ENCODE measurements around the gene SLC17A2. TPM values are rescaled to one million over a fixed set of nuclear protein-coding genes. Genes with fewer than 3 reads are reported as not detected.

The SLC17A2 gene
- total and polyA plus RNA-seq, 12 donors: not detected

- WGBS, 4 donors: 73 to 79% (median 74%) methylated on average over 7 of the region's 7 CpGs
- Histone ChIP-seq H3K4me3 (no peak overlapping the region), H3K9me3 (replicated peaks in 1 of 3) (no peaks in the 10 kb centered on the region), H3K27ac (no peak overlapping the region), H3K27me3 (peaks cover 9% of the 10 kb centered on the region), H3K4me1 (replicated peaks in 1 of 2) (no peaks in the 10 kb centered on the region), H3K36me3 (replicated peaks in 1 of 2) (no peaks in the 10 kb centered on the region)
- DNase-seq: no peak
- intact Hi-C loops (cut with DNase I): no loop called here
- no peak for TF ChIP-seq POLR2A (IDR thresholded peaks at IDR 0.05)
- no peak for TF ChIP-seq CTCF (IDR thresholded peaks at IDR 0.05)
These were observed 13.6 kb downstream of the SLC17A2 start for GRCh38 chr6:25916789-25917490.

DNA sequence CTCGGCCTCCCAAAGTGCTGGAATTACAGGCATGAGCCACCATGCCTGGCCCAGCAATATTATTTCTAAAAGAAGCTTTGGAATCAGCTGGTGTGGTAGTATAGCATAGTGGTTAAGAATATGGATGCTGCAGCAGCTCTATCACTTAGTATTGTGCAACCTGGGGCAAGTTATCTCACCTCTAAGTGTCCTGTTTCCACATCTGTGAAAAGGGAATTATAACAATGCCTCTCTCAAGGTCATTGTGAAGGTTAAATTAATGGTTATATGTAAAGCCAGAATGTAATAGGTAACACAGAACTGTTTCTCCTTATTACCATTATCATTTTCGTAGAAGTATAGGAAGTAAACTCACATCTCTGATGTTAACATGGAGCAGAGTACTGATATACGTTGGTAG lies 14.2 kb downstream of the SLC17A2 start:
- intact Hi-C loops (cut with DNase I): no loop called here
- WGBS, 4 donors: 72 to 83% (median 77%) methylated on average over 3 of the region's 3 CpGs

GRCh38 chr6:25913741-25914140 lies 16.8 kb downstream of the SLC17A2 start:
- TF ChIP-seq CTCF (IDR thresholded peaks at IDR 0.05) (no peak), POLR2A (IDR thresholded peaks at IDR 0.05) (no peak)
- Histone ChIP-seq H3K36me3 (replicated peaks in 1 of 2) (no peaks in the 10 kb centered on the region), H3K4me3 (no peak overlapping the region), H3K4me1 (replicated peaks in 1 of 2) (no peaks in the 10 kb centered on the region), H3K27me3 (peaks cover 9% of the 10 kb centered on the region), H3K27ac (no peak overlapping the region), H3K9me3 (replicated peaks in 1 of 3) (no peaks in the 10 kb centered on the region)
- DNase-seq: no peak
- 75 to 89% (median 82%) methylated on average over 3 of the region's 3 CpGs for WGBS, 4 donors
- intact Hi-C loops (cut with DNase I): no loop called here

More for the DNA sequence above, 14.2 kb downstream of the SLC17A2 start:
- TF ChIP-seq CTCF (IDR thresholded peaks at IDR 0.05): no peak
- TF ChIP-seq POLR2A (IDR thresholded peaks at IDR 0.05): no peak
- Histone ChIP-seq H3K27ac (no peak overlapping the region), H3K9me3 (replicated peaks in 1 of 3) (no peaks in the 10 kb centered on the region), H3K27me3 (peaks cover 9% of the 10 kb centered on the region), H3K4me1 (replicated peaks in 1 of 2) (no peaks in the 10 kb centered on the region), H3K4me3 (no peak overlapping the region), H3K36me3 (replicated peaks in 1 of 2) (no peaks in the 10 kb centered on the region)
- DNase-seq: no peak

DNA sequence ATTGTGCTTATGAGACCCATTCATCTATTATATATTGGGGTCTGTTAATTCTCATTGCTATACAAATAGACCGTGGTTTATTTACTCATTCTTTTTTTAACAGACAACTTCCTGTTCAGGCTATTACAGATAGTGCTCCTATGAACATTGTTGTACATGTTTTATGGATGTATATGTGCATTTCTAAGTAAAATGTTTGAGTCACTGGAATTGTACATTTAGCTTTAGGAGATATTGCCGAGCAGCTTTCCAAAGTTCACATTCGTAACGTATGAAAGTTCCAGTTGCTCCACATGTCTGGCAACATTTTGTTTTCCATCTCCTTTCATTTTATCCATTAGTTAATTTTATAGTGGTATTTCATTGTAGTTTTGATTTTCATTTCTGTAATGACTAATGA lies 19.1 kb downstream of the SLC17A2 start:
- TF ChIP-seq POLR2A (IDR thresholded peaks at IDR 0.05) (no peak), CTCF (IDR thresholded peaks at IDR 0.05) (no peak)
- no peak overlapping the region for H3K4me3 ChIP-seq
- peaks cover 9% of the 10 kb centered on the region for H3K27me3 ChIP-seq
- DNase-seq: no peak
- intact Hi-C loops (cut with DNase I): no loop called here
- 80 to 84% (median 84%) methylated on average over 4 of the region's 4 CpGs for WGBS, 4 donors
- H3K36me3 ChIP-seq (replicated peaks in 1 of 2): no peaks in the 10 kb centered on the region
- no peak overlapping the region for H3K27ac ChIP-seq
- no peaks in the 10 kb centered on the region for H3K4me1 ChIP-seq (replicated peaks in 1 of 2)
- no peaks in the 10 kb centered on the region for H3K9me3 ChIP-seq (replicated peaks in 1 of 3)
